ENCODE data around the gene ANKRD16. TPM values are rescaled to one million over a fixed set of nuclear protein-coding genes. Genes with fewer than 3 reads are reported as not detected.

Gene ANKRD16
- total and polyA plus RNA-seq, 8 donors, result 2.2 to 233 (median 8.2) TPM

- intact Hi-C loops (cut with DNase I; ENCODE audit: low total_unique reads), result no loop called here
- H3K27me3 ChIP-seq, result no peaks in the 10 kb centered on the region
Observed at GRCh38 chr10:5833814-5834213, 55.9 kb downstream of the ANKRD16 start.

DNA sequence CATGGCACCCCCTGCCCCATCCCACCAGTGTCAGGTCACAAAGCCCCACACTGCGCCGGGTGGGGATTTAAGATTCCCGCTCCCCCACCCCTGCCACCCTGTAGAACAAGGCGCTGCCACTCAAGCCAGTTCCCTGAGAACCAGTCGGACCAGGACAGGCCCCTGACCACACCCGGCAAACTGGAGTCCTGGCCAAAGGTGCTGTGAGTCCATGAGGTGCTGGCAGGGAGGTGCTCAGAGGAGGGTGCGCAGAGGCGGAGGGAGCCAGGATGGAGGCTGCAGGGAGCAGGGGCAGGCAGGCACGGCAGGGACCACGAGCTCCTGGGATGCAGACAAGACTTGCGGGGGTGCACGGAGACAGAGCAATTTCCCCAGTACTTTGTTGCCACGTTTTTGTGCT is 56.7 kb downstream of the ANKRD16 start:
- H3K27ac ChIP-seq, result no peak overlapping the region
- intact Hi-C loops (cut with DNase I; ENCODE audit: low total_unique reads), result no loop called here
- H3K4me3 ChIP-seq, result peak overlapping the region in 2 of 4 donors; percentile 10 to 25
- H3K9me3 ChIP-seq, result no peaks in the 10 kb centered on the region
- H3K27me3 ChIP-seq, result no peaks in the 10 kb centered on the region
- WGBS, 5 donors, result 27 to 58% (median 37%) methylated on average over 7 to 13 of the region's 13 CpGs
- TF ChIP-seq POLR2AphosphoS5 (IDR thresholded peaks at IDR 0.05), result peak in 1 of 3 donors; percentile 8
- no peak for TF ChIP-seq EP300 (IDR thresholded peaks at IDR 0.05)
- peak; percentile 84 to 85 for DNase-seq
- H3K4me1 ChIP-seq, result peaks cover 0 to 16% (median 15%) of the 10 kb centered on the region in 4 donors
- H3K36me3 ChIP-seq, result no peaks in the 10 kb centered on the region

More at GRCh38 chr10:5833814-5834213, 55.9 kb downstream of the ANKRD16 start:
- TF ChIP-seq POLR2AphosphoS5 (IDR thresholded peaks at IDR 0.05) (no peak), EP300 (IDR thresholded peaks at IDR 0.05) (no peak), POLR2A (IDR thresholded peaks at IDR 0.05) (no peak)
- TF ChIP-seq, protein P1, sequence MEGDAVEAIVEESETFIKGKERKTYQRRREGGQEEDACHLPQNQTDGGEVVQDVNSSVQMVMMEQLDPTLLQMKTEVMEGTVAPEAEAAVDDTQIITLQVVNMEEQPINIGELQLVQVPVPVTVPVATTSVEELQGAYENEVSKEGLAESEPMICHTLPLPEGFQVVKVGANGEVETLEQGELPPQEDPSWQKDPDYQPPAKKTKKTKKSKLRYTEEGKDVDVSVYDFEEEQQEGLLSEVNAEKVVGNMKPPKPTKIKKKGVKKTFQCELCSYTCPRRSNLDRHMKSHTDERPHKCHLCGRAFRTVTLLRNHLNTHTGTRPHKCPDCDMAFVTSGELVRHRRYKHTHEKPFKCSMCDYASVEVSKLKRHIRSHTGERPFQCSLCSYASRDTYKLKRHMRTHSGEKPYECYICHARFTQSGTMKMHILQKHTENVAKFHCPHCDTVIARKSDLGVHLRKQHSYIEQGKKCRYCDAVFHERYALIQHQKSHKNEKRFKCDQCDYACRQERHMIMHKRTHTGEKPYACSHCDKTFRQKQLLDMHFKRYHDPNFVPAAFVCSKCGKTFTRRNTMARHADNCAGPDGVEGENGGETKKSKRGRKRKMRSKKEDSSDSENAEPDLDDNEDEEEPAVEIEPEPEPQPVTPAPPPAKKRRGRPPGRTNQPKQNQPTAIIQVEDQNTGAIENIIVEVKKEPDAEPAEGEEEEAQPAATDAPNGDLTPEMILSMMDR (IDR thresholded peaks at IDR 0.05), result no peak
- 43 to 57% (median 44%) methylated on average over 6 of the region's 6 CpGs for WGBS, 5 donors
- H3K36me3 ChIP-seq, result no peaks in the 10 kb centered on the region
- DNase-seq, result no peak
- H3K4me3 ChIP-seq, result no peak overlapping the region
- no peak overlapping the region for H3K27ac ChIP-seq
- peaks cover 0 to 16% (median 15%) of the 10 kb centered on the region in 4 donors for H3K4me1 ChIP-seq
- no peaks in the 10 kb centered on the region for H3K9me3 ChIP-seq

DNA sequence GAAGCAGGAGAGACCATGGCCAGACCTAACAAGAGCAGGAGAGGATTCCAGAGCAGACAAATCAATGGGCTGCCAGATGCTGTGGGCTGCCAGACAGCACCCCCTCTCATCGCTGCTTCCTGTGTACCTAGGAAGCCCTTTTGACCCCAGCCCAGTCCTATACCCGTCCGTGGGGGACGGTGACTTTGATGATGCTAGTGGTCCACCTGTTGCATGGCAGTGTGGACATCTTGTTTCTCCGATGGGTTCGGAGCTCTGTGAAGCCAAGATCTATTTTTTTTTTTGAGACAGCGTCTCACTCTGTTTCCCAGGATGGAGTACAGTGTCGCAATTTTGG is 58.3 kb downstream of the ANKRD16 start:
- peaks cover 0 to 16% (median 15%) of the 10 kb centered on the region in 4 donors for H3K4me1 ChIP-seq
- intact Hi-C loops (cut with DNase I; ENCODE audit: low total_unique reads), result no loop called here
- no peaks in the 10 kb centered on the region for H3K9me3 ChIP-seq
- DNase-seq, result no peak
- no peak overlapping the region for H3K4me3 ChIP-seq
- H3K27ac ChIP-seq, result no peak overlapping the region
- H3K27me3 ChIP-seq, result no peaks in the 10 kb centered on the region
- WGBS, 5 donors, result 88 to 92% (median 90%) methylated on average over 8 of the region's 8 CpGs
- no peaks in the 10 kb centered on the region for H3K36me3 ChIP-seq
- TF ChIP-seq, protein P1 (IDR thresholded peaks at IDR 0.05), result no peak
- TF ChIP-seq POLR2AphosphoS5 (IDR thresholded peaks at IDR 0.05) (no peak), POLR2A (IDR thresholded peaks at IDR 0.05) (no peak), EP300 (IDR thresholded peaks at IDR 0.05) (no peak)

- Histone ChIP-seq H3K27ac (no peak overlapping the region), H3K9me3 (no peaks in the 10 kb centered on the region), H3K36me3 (no peaks in the 10 kb centered on the region), H3K4me3 (no peak overlapping the region), H3K4me1 (peaks cover 0 to 16% (median 15%) of the 10 kb centered on the region in 4 donors), H3K27me3 (no peaks in the 10 kb centered on the region)
- intact Hi-C loops (cut with DNase I; ENCODE audit: low total_unique reads), result no loop called here
- WGBS, 5 donors, result 89 to 94% (median 93%) methylated on average over 13 to 14 of the region's 14 CpGs
- DNase-seq, result no peak
- no peak for TF ChIP-seq POLR2A (IDR thresholded peaks at IDR 0.05)
- TF ChIP-seq EP300 (IDR thresholded peaks at IDR 0.05), result no peak
- TF ChIP-seq POLR2AphosphoS5 (IDR thresholded peaks at IDR 0.05), result no peak
- TF ChIP-seq, protein P1 (IDR thresholded peaks at IDR 0.05), result no peak
Observed at GRCh38 chr10:5830629-5831445, 58.9 kb downstream of the ANKRD16 start.

- no peaks in the 10 kb centered on the region for H3K36me3 ChIP-seq
- H3K4me1 ChIP-seq, result peaks cover 0 to 16% (median 15%) of the 10 kb centered on the region in 4 donors
- H3K9me3 ChIP-seq, result no peaks in the 10 kb centered on the region
- intact Hi-C loops (cut with DNase I; ENCODE audit: low total_unique reads), result no loop called here
- WGBS, 5 donors, result 48 to 69% (median 65%) methylated on average over 9 of the region's 9 CpGs
- H3K27ac ChIP-seq, result no peak overlapping the region
- TF ChIP-seq, protein P1 (IDR thresholded peaks at IDR 0.05), result no peak
- TF ChIP-seq POLR2A (IDR thresholded peaks at IDR 0.05) (no peak), EP300 (IDR thresholded peaks at IDR 0.05) (no peak), POLR2AphosphoS5 (IDR thresholded peaks at IDR 0.05) (no peak)
- H3K4me3 ChIP-seq, result no peak overlapping the region
- no peaks in the 10 kb centered on the region for H3K27me3 ChIP-seq
- DNase-seq, result peak in 1 of 2 donors; percentile 32
Observed at GRCh38 chr10:5829267-5829666, 60.4 kb downstream of the ANKRD16 start.

All from stomach (tissue), 9 donors.